Right renal pelvis (tissue), 4 donors: ENCODE measurements around the gene JAK1. TPM values are rescaled to one million over a fixed set of nuclear protein-coding genes. Genes with fewer than 3 reads are reported as not detected.
A peak's percentile ranks its signal among the peaks of the same experiment; 100 is the strongest.

ENCODE experiments used
- DNase-seq, 4 donors: peaks; one replicate each; pipeline ENCODE4 v3.0.0-alpha.2; 2013; ENCODE audit warnings: low read depth in 4 of 4, low spot score in 3 of 4, missing footprints in 1 of 4
- polyA plus RNA-seq, 4 donors: library from polyadenylated mRNA; unstranded; fragments of 120-200 nt; gene quantifications; one replicate each; pipeline ENCODE4 v1.2.1, GENCODE V29; 2013; ENCODE audit not compliant: insufficient read length in 4 of 4

JAK1 gene
- polyA plus RNA-seq, 4 donors, result 95.2 to 118 (median 113) TPM

GRCh38 chr1:64874666-64875065 lies 91.7 kb downstream of the JAK1 start:
- DNase-seq, result no peak

GRCh38 chr1:64873576-64873975 lies 92.8 kb downstream of the JAK1 start:
- no peak for DNase-seq

- DNase-seq, result no peak
These were observed 94.3 kb downstream of the JAK1 start for GRCh38 chr1:64872067-64872466.

DNA sequence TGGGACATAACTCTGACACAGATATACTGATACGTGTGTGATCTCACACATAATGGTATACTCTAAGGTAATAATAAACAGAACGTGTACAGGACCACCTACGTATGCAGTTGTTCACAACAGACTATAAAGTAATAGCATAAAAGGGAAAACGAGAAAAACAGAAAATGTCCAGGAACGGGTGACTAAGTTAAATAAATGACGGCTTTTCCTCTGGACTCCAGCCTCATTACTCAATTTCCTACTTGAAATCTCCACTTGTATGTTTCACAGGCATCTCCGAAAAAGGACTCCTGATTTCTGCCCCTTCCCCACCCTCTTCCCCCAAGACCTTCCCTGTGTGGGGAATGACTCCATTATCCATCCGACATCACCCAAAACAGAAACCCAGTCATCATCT lies 95.1 kb downstream of the JAK1 start:
- no peak for DNase-seq

GRCh38 chr1:64867266-64867665 lies 99.1 kb downstream of the JAK1 start:
- no peak for DNase-seq

- no peak for DNase-seq
These were observed 99.7 kb downstream of the JAK1 start for GRCh38 chr1:64866689-64867088.

- no peak for DNase-seq
These were observed 101.1 kb downstream of the JAK1 start for GRCh38 chr1:64865105-64865757.

DNA sequence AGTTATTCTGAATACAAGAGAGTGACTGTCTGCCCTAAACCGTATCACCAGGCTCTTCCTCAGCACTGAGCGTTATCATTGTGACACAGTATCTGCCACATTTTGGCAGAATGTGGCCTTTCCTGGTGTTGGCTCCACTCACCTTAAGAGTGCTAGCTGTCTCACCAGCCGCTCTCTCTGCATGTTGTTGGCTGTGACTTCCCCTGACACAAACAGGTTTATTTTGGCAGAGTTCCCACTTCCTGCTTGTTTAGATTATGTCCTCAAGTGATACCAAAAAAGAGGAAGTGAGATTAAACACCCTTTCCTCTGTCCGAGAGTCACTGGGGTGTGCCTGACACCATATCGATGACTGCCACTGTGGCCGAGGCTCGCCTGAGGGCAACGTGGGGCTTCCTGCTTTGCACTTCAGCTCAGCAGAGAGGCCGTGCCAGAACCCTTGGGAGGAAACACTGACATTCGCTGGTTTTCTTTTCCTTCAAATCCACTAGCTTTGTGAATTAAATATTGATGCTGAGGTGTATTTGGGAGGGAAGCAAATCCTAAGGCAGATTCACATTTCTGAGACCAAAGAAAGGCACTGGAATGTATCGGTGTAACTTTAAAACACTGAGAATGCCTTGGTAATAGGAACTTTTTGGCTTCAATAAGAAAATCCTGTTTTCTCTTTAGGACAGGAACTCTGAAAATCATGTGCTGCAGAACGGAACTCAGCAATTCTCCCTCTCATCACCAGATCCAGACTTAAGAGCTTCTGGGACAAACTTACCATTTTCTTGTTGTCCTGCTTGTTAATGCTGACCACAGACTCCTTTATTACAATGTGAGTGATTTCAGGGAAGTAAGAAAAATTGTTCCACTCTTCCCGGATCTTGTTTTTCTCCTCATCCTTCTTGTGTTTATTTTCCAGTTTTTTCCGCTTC lies 102.1 kb downstream of the JAK1 start:
- DNase-seq, result peak in 3 of 4 donors; percentile 7 to 31 (median 14)

- no peak for DNase-seq
These were observed 104.7 kb downstream of the JAK1 start for GRCh38 chr1:64861611-64862010.

DNA sequence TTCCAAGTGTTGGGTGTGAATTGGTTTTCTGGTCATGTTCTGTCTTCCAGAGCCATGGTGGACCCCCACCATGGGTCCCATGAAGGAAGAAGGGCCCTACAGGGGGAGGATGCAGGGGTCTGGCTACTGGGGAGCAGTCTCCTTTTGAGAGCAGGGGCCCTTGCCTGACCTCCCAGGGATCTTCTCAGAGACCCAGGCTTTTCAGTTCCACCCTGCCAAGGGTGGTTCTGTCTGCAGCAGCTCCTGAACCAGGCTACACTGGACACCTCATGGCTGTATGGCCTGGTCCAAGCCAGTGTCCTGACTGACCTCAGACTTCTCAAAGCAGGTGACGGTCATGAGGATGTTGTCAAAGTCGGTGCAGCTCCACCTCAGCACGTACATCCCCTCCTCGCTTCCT lies 109.0 kb downstream of the JAK1 start:
- no peak for DNase-seq

- no peak for DNase-seq
These were observed 109.8 kb downstream of the JAK1 start for GRCh38 chr1:64856553-64856952.

GRCh38 chr1:64855557-64855956 lies 110.8 kb downstream of the JAK1 start:
- DNase-seq, result no peak

GRCh38 chr1:64854674-64855073 lies 111.7 kb downstream of the JAK1 start:
- no peak for DNase-seq

DNA sequence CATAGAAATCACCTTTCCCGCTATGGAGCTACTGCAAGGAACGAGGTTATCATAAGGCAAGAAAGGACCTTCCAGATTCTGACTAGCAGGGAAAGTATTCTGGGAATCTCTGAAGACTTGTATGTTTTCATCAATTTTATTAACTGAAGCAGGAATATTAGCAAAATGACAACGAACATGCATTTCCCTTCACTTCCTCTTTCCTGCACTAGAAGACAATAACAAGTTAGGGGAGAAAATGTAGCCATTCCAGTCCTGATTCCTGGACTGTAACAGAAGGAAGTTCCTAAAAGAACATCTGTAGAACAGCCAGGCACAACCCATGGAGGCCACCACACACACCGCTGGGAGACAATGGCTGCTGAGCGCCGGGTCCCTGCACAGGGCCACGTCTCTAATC lies 114.7 kb downstream of the JAK1 start:
- no peak for DNase-seq

DNA sequence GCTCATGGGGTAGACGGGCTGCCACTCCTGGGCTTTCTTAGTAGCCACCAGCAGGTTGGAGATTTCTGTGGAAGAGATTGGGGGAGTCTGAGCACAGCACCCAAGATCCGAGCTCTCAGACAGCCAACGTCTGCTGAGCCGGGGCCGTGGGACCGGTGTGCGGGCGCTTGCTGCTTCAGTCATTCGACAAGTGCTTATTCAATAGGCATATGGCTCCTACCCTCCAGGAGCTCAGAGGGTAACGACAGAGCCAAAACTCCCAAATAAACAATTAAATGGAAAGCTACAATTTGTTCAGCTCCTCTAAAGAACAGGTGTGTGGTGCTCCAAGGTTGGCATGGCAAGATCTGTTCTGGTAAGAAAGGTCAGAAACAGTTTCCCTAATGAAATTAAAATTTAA lies 115.5 kb downstream of the JAK1 start:
- DNase-seq, result no peak

DNA sequence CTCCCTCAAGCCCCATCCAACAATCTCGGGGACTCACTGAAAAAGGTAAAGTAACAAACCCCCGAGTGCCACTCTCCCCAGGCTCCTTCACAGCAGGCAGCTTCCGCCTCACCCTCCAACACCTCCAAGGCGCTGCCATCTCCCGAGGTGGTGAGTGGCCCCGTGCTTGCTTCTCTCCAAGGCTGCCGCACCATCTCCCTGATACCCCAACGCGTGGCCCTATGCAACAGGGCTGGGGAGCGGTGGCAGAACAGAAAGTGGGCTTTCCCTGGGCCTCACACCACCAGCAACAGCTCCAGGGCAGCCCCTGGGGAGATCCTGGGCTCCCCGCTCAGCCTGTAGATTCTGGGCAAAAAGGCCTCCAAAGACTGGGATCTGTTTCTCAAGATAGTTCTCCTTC lies 116.4 kb downstream of the JAK1 start:
- no peak for DNase-seq

- no peak for DNase-seq
These were observed 117.5 kb downstream of the JAK1 start for GRCh38 chr1:64848803-64849202.

GRCh38 chr1:64848136-64848535 lies 118.2 kb downstream of the JAK1 start:
- DNase-seq, result no peak

DNA sequence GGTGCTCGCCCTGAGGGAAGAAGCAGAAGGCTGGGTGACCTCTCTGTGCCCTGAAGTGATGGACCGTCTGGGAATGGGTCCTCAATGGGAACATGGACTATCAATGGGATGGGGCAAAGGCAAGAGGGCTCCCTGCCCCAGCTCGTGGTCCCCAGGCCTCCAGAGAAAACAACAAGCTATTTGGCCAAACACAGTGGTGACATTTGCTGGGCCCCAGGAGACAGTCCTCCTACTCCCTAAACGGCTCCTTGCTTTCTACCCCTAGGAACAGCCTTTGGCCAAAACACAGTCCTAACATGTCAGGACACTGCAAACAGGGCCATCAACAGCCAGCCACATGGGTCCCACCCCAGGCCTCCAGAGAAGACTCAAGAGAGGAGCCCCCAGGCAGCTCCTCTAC lies 118.7 kb downstream of the JAK1 start:
- DNase-seq, result no peak

DNA sequence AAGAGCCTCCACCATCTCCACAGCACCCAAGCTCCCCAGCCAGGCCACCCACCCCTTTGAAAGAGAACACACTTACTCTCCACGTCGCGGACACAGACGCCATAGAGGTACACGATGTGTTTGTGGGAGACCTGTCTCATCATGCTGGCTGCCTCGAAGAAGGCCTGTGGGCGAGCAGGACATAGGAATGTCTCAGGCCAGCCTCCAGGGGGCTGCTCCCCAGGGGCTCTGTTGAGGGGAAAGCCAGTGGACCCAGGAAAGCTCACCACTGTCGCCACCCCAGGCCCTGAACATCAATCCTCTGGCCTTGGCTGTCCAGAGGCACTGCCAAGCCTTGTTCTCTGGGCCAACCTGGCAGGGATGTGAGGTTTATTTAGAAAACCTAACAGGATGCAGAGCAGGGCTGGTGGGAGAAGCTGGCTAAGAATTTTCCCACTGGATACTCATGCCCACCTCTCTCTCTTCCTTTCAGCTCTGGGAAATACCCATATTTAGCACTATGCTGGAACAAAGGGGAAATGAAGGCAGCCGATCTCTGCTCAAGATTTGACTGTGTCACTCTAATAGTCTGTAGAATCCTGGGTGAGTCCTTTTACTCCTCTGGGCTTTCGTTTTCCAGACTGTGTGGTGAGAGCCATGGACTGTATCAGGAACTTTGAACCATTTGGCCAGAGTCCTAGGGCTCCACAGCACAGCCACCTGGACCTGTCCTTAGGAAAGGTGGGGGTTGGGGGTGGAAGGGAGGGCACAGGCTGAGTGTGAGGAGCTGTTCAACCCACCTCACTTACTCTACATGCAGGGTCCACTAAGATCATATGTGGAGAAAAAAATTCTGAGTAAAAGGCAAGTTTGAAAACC lies 119.5 kb downstream of the JAK1 start:
- DNase-seq, result no peak

DNA sequence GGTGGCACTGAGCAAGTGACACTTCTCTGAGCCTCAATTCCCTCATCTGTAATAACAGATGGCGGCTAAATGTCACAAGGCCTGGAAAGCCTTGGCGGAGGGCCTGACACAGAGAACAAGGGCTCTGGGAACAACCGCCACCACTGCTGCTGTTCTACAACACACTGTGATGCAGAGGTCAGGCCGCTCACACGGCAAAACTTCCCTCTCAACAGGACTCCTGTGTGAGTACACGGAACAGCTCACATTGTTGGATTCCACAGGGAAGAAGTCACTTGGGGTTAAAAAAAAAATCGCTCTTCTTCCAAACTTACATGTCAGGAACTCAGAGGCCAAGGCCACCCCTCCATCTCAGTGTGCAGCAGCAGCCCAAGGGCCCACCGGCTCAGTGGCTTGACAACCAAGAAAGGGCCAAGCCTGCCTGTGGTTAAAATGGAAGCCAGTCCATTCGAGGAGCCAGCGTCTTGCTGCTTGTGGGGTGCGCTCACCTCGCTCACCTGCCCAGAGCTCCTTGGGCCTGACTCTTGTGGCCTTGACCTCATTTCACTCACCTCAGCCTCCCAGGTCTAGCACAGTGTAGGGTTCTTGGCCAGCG lies 120.4 kb downstream of the JAK1 start:
- no peak for DNase-seq
